Measurements from ENCODE around the gene RHOV.

- TF ChIP-seq EZH2phosphoT487 (IDR thresholded peaks at IDR 0.05; ENCODE audit: insufficient read depth, low read depth) (no peak), EZH2 (IDR thresholded peaks at IDR 0.05; ENCODE audit: insufficient read depth, poor library complexity, severe bottlenecking) (no peak)
Measured at GRCh38 chr15:40826423-40827075, 47.5 kb downstream of the RHOV start.

All from GM23248 (cell line).